Lower leg skin (tissue), 4 donors: ENCODE results near the gene FZR1. TPM values are rescaled to one million over a fixed set of nuclear protein-coding genes. Genes with fewer than 3 reads are reported as not detected.
A peak's percentile ranks its signal among the peaks of the same experiment; 100 is the strongest.
"Not testable (repeated sequence)": the region's sequence is repeated elsewhere in the genome, so short reads cannot be mapped to it uniquely, and the experiment has no call there.

ENCODE experiments used
- DNase-seq, 2 donors: peaks; one replicate each; pipeline ENCODE4 v3.0.0-alpha.2; 2019; ENCODE audit warnings: low spot score in 2 of 2
- H3K4me3 ChIP-seq: fragments of 200-600 bp; sonication (generic); 2 replicates; pipeline ENCODE4 v1.5.1; 2017; ENCODE audit warnings: mild to moderate bottlenecking, low read depth; ENCODE audit not compliant: poor library complexity, severe bottlenecking
- POLR2A ChIP-seq, 2 donors: fragments of 450-650 bp; IDR thresholded peaks; one replicate each; pipeline ENCODE4 v1.6.1; 2016 to 2017; ENCODE audit warnings: antibody characterized with exemption in 2 of 2, mild to moderate bottlenecking in 1 of 2, moderate library complexity in 1 of 2
- WGBS, 2 donors: methylation state at CpG; one replicate each; pipeline ENCODE4 v1.1.5; 2018; 5-methylcytosine and 5-hydroxymethylcytosine counted together
- intact Hi-C: fragments of 100-400 bp; cut with DNase I; formaldehyde crosslinking; loops from one replicate; pipeline ENCODE4 v1.15.0; 2023; ENCODE audit warnings: low total_unique reads
- total RNA-seq, 4 donors: library from RNA; depleted of rRNA; stranded (reverse); fragments of >200 nt; gene quantifications; one replicate each; pipeline ENCODE4 v1.1.0, GENCODE V29; 2016
- TF ChIP-seq, protein P1 (sequence below), 3 donors: fragments of 450-650 bp; IDR thresholded peaks; one replicate each; pipeline ENCODE4 v1.5.1; 2016; ENCODE audit warnings: antibody characterized with exemption in 3 of 3, mild to moderate bottlenecking in 3 of 3, moderate library complexity in 2 of 3

FZR1 gene
- total RNA-seq, 4 donors from 2014 or later: 50.9 to 63.3 (median 57.2) TPM

DNA sequence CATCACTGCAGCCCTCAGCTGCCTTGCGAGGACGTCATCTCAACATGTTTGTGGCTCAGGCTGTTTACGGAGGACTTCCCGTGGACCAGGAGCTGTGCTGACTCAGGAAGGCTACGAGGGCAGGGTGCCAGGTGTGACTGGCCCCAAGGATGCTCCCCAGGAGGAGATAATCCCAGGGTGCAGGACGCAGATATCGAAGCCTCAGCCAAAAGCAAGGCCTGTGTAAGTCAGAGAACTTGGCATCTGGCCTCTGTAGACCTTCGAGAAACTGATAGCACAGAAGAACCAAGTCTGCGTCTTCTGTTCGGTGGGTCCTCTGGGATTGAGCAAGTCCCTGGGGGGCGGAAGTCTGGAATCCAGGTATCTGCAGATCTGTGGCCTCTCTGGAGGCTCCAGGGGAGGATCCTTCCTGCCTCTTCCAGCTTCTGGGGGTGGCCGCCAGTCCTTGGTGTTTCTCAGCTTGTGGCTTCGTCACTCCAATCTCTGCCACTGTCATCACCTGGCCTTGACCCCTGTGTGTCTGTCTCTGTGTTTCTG lies 3.0 kb upstream of the FZR1 start:
- TF ChIP-seq, protein P1, sequence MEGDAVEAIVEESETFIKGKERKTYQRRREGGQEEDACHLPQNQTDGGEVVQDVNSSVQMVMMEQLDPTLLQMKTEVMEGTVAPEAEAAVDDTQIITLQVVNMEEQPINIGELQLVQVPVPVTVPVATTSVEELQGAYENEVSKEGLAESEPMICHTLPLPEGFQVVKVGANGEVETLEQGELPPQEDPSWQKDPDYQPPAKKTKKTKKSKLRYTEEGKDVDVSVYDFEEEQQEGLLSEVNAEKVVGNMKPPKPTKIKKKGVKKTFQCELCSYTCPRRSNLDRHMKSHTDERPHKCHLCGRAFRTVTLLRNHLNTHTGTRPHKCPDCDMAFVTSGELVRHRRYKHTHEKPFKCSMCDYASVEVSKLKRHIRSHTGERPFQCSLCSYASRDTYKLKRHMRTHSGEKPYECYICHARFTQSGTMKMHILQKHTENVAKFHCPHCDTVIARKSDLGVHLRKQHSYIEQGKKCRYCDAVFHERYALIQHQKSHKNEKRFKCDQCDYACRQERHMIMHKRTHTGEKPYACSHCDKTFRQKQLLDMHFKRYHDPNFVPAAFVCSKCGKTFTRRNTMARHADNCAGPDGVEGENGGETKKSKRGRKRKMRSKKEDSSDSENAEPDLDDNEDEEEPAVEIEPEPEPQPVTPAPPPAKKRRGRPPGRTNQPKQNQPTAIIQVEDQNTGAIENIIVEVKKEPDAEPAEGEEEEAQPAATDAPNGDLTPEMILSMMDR (IDR thresholded peaks at IDR 0.05): no peak
- no peak for TF ChIP-seq POLR2A (IDR thresholded peaks at IDR 0.05)
- no peak for DNase-seq
- 85 to 93% methylated on average over 9 to 13 of the region's 13 CpGs for WGBS, 2 donors

DNA sequence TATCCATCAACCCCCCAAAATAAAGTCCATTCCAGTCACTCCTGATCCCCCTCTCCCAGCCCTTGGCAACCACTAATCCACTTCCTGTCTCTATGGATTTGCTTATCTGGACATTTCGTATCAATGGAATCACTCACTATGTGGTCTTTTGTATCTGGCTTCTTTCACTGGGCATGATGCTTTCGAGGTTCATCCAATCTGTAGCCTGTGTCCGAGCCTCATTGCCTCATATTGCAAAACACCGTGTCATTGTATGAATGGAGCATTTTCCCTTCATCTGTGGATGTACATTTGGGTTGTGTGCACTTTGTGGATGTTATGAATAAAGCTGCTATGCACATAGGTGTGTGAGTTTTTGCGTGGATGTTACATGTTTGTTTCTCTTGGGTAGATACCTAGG lies 1.4 kb upstream of the FZR1 start:
- H3K4me3 ChIP-seq: no peak overlapping the region
- intact Hi-C loops: no loop called here
- 86 to 91% methylated on average over 5 of the region's 5 CpGs for WGBS, 2 donors
- DNase-seq: no peak
- TF ChIP-seq, protein P1 (IDR thresholded peaks at IDR 0.05): no peak
- no peak for TF ChIP-seq POLR2A (IDR thresholded peaks at IDR 0.05)

More for the DNA sequence above, 3.0 kb upstream of the FZR1 start:
- H3K4me3 ChIP-seq: no peak overlapping the region
- intact Hi-C loops: no loop called here

DNA sequence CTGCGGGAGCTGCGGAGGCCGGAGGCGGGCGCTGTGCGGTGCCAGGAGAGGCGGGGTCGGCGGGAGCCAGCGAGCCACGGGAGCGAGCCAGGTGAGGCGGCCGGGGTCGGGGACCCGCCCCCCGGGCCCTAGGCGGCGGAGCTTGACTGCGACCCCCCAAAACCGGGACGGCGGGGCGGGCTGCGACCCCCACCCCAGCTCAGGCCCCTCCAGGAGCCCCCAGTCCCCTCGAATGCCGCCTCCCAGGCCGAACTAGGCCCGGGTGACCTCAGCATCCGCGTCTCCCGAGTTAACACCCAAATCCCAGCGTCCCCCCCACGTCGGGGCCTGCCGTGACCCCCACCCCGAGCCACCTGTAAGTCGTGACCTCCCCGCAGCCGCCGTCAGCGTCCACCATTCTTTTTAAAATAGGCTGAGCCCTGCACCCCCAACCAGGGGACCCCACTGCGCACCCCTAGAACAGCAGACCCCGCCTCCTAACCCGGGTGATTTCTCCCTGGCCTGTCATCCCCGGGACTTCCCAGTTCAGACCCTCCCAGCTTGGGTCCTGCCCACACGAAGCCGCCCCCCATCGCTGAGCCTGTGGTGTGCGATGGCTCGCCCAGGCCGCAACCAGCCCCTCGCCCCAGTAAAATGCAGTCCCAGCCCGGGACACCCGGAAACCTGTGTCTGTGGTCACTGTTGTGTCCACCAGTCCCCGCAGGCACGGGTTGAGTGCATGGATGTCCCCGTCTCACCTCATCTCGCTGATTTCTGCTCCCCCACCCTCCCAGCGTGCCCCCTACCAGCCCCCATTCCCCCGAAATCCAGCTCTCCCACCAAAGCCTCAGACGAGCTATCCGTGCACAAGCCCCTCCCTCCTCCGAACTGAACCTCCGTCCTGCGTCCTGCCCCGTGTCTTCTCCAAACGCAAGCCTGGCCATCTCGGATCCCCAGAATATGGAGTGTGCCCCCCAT lies 551 bp downstream of the FZR1 start:
- intact Hi-C loops: no loop called here
- peak overlapping the region; percentile 75 for H3K4me3 ChIP-seq
- DNase-seq: peak; percentile 27 to 92
- WGBS, 2 donors: 0 to 1% methylated on average over 30 to 39 of the region's 69 CpGs
- TF ChIP-seq, protein P1 (IDR thresholded peaks at IDR 0.05): no peak
- no peak for TF ChIP-seq POLR2A (IDR thresholded peaks at IDR 0.05)

DNA sequence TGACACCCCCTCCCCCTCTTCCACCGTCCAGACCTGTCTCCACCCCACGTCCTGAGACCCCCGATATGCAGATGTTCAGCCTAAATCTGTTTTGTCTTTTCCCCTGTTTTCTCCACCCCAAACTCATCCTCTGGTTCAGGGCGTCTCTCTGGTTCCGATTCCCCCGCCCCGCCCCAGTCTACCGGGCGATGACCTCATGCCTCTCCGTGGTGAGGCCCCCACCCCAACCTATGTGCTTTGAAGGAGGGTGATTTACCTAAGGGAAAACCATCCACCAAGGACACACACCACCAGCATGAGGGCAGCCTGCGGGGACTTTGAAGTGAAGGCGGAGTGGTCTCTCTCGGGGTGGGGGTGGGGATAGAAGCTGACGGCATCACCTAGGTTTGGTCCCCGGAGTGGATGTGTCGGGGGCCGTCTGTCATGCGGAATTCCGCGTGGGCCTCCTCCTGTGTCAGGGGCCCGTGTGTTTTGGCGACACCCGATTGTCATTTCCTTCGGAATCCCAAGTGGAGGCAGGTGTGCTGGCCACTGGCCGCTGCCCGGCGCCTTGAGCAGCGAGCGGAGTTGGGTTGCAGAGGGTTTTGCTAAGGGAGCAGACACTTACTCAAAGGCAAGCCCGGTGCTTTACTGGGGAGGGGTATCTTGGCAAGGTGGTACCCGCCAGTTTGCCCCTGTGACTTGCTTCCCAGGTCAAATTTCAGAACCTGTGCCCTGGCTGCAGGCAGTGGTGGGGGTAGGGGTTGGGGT lies 1.4 kb downstream of the FZR1 start:
- DNase-seq: peak in 1 of 2 donors; percentile 88
- TF ChIP-seq POLR2A (IDR thresholded peaks at IDR 0.05): no peak
- TF ChIP-seq, protein P1 (IDR thresholded peaks at IDR 0.05): no peak
- WGBS, 2 donors: 28 to 35% methylated on average over 31 of the region's 31 CpGs
- intact Hi-C loops: no loop called here
- H3K4me3 ChIP-seq: no peak overlapping the region

DNA sequence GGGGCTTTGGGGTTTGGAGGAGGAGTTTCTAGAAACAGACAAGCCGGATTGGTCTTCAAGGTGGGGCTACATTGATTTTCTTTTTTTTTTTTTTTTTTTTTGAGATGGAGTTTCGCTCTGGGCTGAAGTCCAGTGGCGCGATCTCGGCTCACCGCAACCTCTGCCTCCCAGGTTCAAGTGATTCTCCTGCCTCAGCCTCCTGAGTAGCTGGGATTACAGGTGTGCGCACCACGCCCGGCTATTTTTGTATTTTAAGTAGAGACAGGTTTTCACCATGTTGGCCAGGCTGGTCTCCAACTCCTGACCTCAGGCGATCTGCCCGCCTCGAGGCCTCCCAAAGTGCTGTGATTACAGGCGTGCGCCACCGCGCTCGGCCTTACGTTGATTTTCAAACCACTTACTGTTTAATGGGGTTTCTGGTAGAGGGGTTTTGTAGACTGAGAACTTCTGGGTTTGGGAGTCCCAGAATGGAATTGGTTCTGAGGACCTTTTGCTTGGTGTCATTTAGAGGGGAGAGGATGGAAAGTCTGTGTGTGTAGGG lies 2.1 kb downstream of the FZR1 start:
- DNase-seq: peak in 1 of 2 donors; percentile 80
- intact Hi-C loops, H3K4me3 ChIP-seq: not testable (repeated sequence)
- 87% methylated on average over 18 of the region's 18 CpGs for WGBS, 2 donors
